ENCODE measurements around the gene SP3. TPM values are rescaled to one million over a fixed set of nuclear protein-coding genes. Genes with fewer than 3 reads are reported as not detected.
A peak's percentile ranks its signal among the peaks of the same experiment; 100 is the strongest.

Gene SP3
- total RNA-seq, 2 experiments from 2014 or later = 115 to 150 TPM

DNA sequence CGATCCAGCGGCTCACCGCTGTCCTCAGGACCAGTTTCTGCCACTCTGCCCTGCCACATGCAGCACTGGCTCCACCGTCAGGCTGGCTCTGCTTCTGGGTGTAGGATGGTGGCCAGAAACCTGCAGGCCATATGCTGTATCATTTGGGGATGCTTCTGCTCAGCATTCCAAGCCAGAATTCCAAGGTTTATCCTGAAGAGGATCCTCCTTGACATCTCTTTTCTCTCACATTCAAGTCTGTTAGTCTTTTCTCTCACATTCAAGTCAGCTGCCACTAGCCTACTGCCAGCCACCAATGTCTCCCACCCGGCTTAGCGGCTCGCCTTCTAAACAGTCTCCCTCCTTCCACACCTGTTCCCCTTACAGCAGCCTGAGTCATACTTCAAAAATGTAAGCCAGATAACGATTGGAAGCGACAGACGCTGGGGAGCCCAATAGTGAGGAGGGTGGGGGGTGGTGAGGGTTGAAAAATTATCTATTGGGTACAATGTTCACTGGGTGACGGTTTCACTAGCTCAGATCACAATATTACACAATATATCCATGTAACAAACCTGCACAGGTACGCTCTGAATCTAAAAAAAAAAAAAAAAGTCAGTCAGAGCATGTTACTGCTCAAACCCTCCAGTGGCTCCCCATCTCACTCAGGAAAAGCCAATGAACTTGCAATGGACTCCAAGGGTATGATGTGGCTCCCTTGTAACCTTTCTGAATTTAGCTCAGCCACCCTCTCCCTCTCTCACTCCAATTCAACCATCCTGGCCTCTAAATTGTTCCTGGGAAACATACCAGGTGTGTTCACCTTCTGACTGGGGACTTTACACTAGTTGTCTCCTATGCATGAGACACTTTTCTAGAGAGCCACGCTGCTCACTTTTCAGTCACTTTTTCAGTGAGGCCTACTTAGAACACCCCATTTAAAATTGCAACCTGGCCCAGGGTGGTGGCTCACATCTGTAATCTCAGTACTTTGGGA, 38.8 kb upstream of the SP3 start:
- Histone ChIP-seq H3K79me2 (ENCODE audit: insufficient read depth, low read depth, low read length) (no peaks in the 10 kb centered on the region), H3K36me3 (ENCODE audit: insufficient read depth, low read length) (no peaks in the 10 kb centered on the region), H3K4me1 (ENCODE audit: insufficient read depth, low read length, poor library complexity, severe bottlenecking) (no peaks in the 10 kb centered on the region), H3K4me3 (ENCODE audit: low read depth, low read length, poor library complexity, severe bottlenecking) (no peak overlapping the region), H3K27ac (ENCODE audit: low read depth, low read length, poor library complexity, severe bottlenecking) (no peak overlapping the region), H2AFZ (ENCODE audit: low read length) (no peak overlapping the region), H3K9me2 (ENCODE audit: insufficient read depth, low read length) (no peaks in the 10 kb centered on the region), H3K4me2 (ENCODE audit: low read length) (no peak overlapping the region), H4K20me1 (ENCODE audit: insufficient read depth, low read length) (no peaks in the 10 kb centered on the region), H3K9me3 (ENCODE audit: low read length) (no peaks in the 10 kb centered on the region)
- intact Hi-C loops (cut with micrococcal nuclease; ENCODE audit: unreplicated experiment) = no loop called here
- POLR2A ChIA-PET = interaction anchor here (0.6 to 1.0 kb wide), 2 partner anchors 13 to 713 kb away, joined by 4 to 5 read pairs; no protein-coding TSS in a partner anchor
- BruUV-seq (replicated peaks) = no TSS peak
- DNase-seq (ENCODE audit: low spot score) = no peak
- CTCF ChIA-PET (ENCODE audit: unreplicated experiment) = no interaction called here
- no peak for TF ChIP-seq EZH2phosphoT487 (IDR thresholded peaks at IDR 0.05; ENCODE audit: borderline replicate concordance, low read depth, low read length)
- TF ChIP-seq, protein P1, sequence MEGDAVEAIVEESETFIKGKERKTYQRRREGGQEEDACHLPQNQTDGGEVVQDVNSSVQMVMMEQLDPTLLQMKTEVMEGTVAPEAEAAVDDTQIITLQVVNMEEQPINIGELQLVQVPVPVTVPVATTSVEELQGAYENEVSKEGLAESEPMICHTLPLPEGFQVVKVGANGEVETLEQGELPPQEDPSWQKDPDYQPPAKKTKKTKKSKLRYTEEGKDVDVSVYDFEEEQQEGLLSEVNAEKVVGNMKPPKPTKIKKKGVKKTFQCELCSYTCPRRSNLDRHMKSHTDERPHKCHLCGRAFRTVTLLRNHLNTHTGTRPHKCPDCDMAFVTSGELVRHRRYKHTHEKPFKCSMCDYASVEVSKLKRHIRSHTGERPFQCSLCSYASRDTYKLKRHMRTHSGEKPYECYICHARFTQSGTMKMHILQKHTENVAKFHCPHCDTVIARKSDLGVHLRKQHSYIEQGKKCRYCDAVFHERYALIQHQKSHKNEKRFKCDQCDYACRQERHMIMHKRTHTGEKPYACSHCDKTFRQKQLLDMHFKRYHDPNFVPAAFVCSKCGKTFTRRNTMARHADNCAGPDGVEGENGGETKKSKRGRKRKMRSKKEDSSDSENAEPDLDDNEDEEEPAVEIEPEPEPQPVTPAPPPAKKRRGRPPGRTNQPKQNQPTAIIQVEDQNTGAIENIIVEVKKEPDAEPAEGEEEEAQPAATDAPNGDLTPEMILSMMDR (conservative IDR thresholded peaks at IDR 0.05; ENCODE audit: low read length) = peak; percentile 50

DNA sequence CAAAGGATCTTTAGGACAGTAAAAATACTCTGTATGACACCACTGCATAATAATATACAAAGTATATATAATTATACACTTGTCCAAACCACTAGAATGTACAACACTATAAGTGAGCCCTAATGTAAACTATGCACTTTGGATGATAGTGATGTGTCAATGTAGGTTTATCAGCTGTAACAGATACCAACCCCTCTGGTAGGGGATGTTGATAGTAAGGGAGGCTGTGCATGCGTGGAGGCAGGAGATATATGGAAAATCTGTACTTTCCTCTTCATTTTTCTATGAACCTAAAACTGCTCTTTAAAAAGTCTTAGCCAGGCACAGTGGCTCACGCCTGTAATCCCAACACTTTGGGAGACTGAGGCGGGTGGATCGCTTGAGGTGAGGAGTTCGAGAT, 37.5 kb upstream of the SP3 start:
- no peak overlapping the region for H3K4me3 ChIP-seq (ENCODE audit: low read depth, low read length, poor library complexity, severe bottlenecking)
- ChIA-PET POLR2A (no interaction called here), CTCF (ENCODE audit: unreplicated experiment) (no interaction called here)
- TF ChIP-seq, protein P1 (conservative IDR thresholded peaks at IDR 0.05; ENCODE audit: low read length) = no peak
- no peak for TF ChIP-seq EZH2phosphoT487 (IDR thresholded peaks at IDR 0.05; ENCODE audit: borderline replicate concordance, low read depth, low read length)
- H3K4me1 ChIP-seq (ENCODE audit: insufficient read depth, low read length, poor library complexity, severe bottlenecking) = peaks cover 4% of the 10 kb centered on the region
- no peak overlapping the region for H3K27ac ChIP-seq (ENCODE audit: low read depth, low read length, poor library complexity, severe bottlenecking)
- DNase-seq (ENCODE audit: low spot score) = no peak
- H3K79me2 ChIP-seq (ENCODE audit: insufficient read depth, low read depth, low read length) = no peaks in the 10 kb centered on the region
- BruUV-seq (replicated peaks) = no TSS peak
- no peak overlapping the region for H3K4me2 ChIP-seq (ENCODE audit: low read length)
- no peaks in the 10 kb centered on the region for H3K9me2 ChIP-seq (ENCODE audit: insufficient read depth, low read length)
- no peaks in the 10 kb centered on the region for H3K9me3 ChIP-seq (ENCODE audit: low read length)
- H3K36me3 ChIP-seq (ENCODE audit: insufficient read depth, low read length) = no peaks in the 10 kb centered on the region
- intact Hi-C loops (cut with micrococcal nuclease; ENCODE audit: unreplicated experiment) = no loop called here
- H2AFZ ChIP-seq (ENCODE audit: low read length) = no peak overlapping the region
- H4K20me1 ChIP-seq (ENCODE audit: insufficient read depth, low read length) = no peaks in the 10 kb centered on the region

- CTCF ChIA-PET (ENCODE audit: unreplicated experiment) = no interaction called here
- H4K20me1 ChIP-seq (ENCODE audit: insufficient read depth, low read length) = no peaks in the 10 kb centered on the region
Measured at GRCh38 chr2:174001107-174001506, 35.9 kb upstream of the SP3 start.

More at GRCh38 chr2:174001107-174001506, 35.9 kb upstream of the SP3 start:
- Histone ChIP-seq H3K4me3 (ENCODE audit: low read depth, low read length, poor library complexity, severe bottlenecking) (no peak overlapping the region), H2AFZ (ENCODE audit: low read length) (no peak overlapping the region), H3K4me2 (ENCODE audit: low read length) (no peak overlapping the region), H3K9me2 (ENCODE audit: insufficient read depth, low read length) (no peaks in the 10 kb centered on the region), H3K36me3 (ENCODE audit: insufficient read depth, low read length) (no peaks in the 10 kb centered on the region), H3K27ac (ENCODE audit: low read depth, low read length, poor library complexity, severe bottlenecking) (no peak overlapping the region), H3K79me2 (ENCODE audit: insufficient read depth, low read depth, low read length) (no peaks in the 10 kb centered on the region), H3K9me3 (ENCODE audit: low read length) (no peaks in the 10 kb centered on the region), H3K4me1 (ENCODE audit: insufficient read depth, low read length, poor library complexity, severe bottlenecking) (peaks cover 18% of the 10 kb centered on the region)
- no peak for DNase-seq (ENCODE audit: low spot score)
- BruUV-seq (replicated peaks) = no TSS peak
- POLR2A ChIA-PET = interaction anchor here (0.8 kb wide), 1 partner anchor 253 kb away, joined by 5 read pairs; no protein-coding TSS in a partner anchor
- intact Hi-C loops (cut with micrococcal nuclease; ENCODE audit: unreplicated experiment) = no loop called here
- TF ChIP-seq EZH2phosphoT487 (IDR thresholded peaks at IDR 0.05; ENCODE audit: borderline replicate concordance, low read depth, low read length) = no peak
- TF ChIP-seq, protein P1 (conservative IDR thresholded peaks at IDR 0.05; ENCODE audit: low read length) = no peak
